Midbrain (tissue), 1 donor: ENCODE results near the gene AJAP1.
A peak's percentile ranks its signal among the peaks of the same experiment; 100 is the strongest.
"Not testable (repeated sequence)": the region's sequence is repeated elsewhere in the genome, so short reads cannot be mapped to it uniquely, and the experiment has no call there.

Experiments
- DNase-seq: peaks from one replicate; lab custom pipeline; 2025; lab: John Stamatoyannopoulos, UW

AJAP1 gene

DNA sequence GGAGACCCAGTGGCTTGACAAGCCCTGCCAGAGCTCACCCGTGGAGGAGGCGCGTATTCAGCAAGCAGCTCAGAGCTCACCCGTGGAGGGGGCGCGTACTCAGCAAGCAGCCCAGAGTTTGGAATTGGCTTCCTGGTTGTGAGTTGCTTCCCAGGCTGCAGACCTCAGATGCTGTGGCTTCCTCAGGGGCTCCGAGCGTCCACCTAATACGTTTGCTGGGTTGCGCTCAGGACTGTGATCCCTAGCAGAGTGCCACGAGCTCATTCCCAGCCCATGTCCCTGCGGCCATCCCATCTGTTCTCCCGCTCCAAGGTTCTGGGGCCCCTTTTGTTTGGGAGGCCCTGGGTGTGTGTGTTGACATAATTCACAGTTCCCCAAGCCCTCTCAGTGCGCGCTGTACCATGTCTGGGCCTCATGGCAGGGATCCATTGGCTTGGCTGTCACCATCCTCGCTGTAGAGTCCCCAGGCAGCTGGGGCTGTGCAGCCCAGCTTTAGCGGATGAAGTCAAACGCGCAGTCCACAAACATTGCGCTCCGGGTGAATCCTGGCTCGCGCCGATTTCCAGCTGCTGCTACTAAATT is 3.6 kb downstream of the AJAP1 start:
- peak; percentile 72 for DNase-seq

DNA sequence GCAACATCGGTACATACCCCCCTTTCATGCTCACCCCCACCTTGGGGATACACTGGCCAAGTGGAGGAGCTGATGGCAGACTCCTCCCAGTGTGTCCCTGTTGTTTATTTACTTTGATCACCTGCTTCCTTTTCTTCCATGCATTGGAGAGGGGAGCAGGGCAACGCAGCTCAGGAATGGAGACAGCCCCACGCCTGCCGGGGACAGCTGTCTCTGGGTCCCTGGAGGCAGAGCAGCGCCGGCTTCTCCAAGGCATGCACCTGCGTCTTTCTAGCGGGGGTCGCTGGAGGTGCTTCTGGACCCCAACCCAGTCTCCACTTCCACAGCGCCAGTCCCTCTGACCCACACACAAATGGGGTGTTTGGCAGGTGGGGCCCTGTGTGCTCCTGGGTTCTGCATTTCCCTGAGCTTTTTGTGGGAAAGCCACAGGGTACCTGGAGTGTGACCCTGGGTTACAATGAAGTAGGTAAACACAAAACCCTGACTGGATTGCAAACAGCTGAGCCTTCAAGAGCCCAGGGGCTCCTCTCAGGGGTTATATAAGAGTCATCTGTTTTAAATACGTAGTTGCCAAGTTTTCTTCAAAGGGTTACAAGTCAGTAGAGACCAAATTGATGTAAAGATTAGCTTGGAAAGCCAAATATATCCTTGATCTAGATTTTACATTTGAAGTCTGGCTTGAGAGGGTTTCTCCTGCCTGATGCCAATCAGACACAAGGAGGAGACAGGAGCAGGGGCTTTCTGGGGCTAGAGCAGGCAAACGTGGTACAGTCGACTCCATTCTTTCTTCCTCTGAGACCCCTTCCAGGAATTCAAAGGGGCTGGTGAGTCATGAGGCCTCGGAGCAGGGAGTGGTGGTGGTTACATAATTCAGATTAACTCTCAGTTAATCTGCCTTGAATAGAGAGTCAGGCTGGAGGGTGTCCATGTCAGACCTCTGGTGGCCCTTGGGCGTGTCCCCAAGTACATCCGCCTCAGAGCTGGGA is 4.5 kb downstream of the AJAP1 start:
- DNase-seq, result no peak

DNA sequence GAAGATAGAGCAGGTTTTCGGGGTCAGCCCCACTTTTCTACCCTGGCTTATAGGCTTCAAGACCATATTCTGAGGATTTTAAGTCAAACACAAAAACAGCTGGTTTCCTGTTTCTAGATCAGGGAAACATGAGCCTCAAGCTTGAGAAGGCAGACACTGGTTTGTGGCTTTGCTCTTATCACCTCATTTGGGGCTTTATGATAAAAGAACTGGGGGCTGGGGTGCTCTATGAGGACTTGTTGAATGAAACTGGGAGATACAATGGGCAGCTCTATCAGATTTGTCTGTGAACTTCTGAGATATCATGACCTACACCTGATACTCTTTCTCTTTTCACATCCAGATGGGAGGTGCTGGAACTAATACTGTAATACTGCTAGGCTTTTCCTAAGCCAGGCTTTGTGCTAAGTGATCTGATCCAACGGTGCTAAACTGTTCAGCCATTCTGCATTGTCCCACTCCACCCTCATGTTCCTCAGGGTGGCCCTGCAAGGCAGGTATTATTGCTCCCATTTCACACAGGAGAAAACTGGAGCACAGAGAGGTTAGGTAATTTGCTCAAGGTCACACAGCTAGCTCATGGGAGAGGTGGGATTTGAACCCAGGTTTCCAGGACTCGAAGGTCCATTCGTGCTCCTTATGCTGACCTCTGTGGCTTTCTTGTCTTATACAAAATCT is 6.6 kb downstream of the AJAP1 start:
- no peak for DNase-seq

GRCh38 chr1:4661595-4661917 is 7.1 kb downstream of the AJAP1 start:
- DNase-seq, result no peak

GRCh38 chr1:4662168-4662567 is 7.8 kb downstream of the AJAP1 start:
- no peak for DNase-seq

- no peak for DNase-seq
These were observed 8.3 kb downstream of the AJAP1 start for GRCh38 chr1:4662723-4663122.

- DNase-seq, result no peak
These were observed 9.7 kb downstream of the AJAP1 start for GRCh38 chr1:4664095-4664494.

- DNase-seq, result no peak
These were observed 10.2 kb downstream of the AJAP1 start for GRCh38 chr1:4664606-4665005.

GRCh38 chr1:4665456-4665855 is 11.0 kb downstream of the AJAP1 start:
- no peak for DNase-seq

DNA sequence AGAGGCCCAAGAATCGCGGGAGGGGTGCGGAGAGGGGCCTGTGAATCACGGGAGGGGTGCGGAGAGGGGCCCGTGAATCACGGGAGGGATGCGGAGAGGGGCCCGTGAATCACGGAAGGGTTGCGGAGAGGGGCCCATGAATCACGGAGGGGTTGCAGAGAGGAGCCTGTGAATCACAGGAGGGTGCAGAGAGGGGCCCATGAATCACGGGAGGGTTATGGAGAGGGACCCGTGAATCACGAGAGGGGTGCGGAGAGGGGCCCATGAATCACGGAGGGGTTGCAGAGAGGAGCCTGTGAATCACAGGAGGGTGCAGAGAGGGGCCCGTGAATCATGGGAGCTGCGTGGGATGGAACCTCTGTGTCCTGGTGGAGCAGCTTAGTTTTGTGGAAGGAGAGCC is 12.3 kb downstream of the AJAP1 start:
- DNase-seq, result not testable (repeated sequence)

GRCh38 chr1:4668743-4669700 is 14.6 kb downstream of the AJAP1 start:
- no peak for DNase-seq

GRCh38 chr1:4670265-4670664 is 15.9 kb downstream of the AJAP1 start:
- DNase-seq, result peak; percentile 11

DNA sequence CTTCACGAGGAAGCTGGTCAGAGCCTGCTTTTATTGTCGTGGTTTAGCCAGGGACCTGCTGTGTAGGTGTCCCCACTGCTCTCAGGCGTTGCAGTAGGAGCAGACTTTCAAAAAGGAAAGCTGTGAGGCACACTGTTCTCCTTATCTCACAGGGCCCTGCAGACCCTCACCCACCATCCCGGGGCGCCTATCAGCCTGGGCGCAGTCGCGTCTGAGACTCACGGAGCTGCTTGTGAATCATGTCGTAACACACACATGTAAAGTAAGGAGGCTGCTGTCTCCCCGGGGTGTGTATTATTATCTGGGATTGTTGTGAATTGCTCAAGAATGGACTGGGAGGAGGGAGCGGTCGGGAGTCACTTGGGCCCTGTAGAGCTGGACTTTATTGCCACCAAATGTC is 17.4 kb downstream of the AJAP1 start:
- DNase-seq, result no peak

- peak; percentile 25 for DNase-seq
These were observed 19.1 kb downstream of the AJAP1 start for GRCh38 chr1:4673494-4673893.

DNA sequence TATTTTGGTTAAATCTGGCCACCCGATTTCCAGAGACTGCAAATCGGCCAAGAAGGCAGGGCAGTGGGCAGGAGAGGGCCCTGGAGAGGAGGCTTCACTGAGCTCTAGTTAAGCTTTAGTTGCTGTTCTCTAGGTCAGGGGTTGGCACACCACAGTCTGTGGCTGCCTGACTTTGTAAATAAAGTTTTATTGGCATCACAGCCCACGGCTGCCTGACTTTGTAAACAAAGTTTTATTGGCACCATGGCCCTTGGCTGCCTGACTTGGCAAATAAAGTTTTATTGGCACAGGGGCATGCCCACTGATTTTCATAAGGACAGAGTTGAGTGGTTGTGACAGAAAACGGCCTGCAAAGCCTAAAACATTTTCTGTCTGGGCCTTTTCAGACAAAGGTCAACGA is 19.7 kb downstream of the AJAP1 start:
- no peak for DNase-seq

DNA sequence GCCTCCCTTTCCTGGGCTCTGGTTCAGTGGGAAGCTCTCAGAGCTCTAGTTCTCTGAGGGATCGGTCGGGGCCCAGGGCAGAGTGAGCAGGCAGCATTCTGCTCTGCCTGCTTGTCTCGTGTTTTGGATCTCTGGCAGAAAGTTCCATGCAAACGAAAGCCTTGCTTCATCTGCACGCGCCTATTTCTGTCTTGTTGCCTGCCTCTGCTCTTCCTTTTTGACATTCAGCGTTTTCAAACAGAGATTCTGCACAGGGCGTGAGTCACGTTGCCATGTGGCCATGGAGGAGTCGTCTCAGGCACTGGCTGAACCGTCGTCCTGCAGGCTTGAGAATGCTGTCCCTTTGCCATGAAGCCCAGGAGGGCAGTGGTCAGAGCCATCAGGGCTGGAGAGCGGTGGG is 20.3 kb downstream of the AJAP1 start:
- DNase-seq, result no peak

DNA sequence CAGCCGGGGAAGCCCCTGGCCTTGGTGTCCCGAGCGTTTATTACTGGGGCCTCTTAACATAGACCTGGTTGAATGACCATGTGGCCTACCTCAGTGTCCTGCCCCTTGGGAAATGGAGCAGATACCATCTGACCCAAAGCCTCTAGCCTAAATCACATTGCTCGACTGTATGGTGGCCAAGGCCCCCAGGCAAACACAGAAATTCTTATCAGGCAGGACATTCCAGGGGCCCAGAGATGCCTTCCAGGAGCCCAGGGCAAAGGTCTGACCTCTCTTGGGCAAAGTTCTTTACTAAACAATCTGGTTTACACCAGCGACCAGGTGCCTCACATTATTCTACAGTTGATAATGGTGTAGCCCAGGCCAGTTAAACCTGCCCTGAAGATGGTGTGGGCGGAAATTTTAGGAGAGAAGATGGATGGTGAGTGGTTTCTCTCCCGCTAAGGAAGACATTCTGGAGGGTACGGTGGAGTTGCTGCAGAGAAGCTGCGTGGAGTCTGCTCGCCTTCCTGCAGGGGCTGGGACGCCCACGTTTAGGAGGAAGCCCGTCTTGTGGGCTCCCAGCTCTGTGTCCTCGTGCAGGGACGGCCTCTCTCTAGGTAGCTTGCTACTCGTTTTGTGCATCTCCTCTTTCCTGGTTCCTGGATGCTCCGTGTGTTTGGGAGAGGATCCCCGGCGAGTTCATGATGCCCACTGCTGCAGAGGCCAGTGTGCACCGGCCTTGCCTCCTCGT is 21.2 kb downstream of the AJAP1 start:
- DNase-seq, result no peak

- no peak for DNase-seq
These were observed 21.8 kb downstream of the AJAP1 start for GRCh38 chr1:4676253-4676652.

- DNase-seq, result no peak
These were observed 23.2 kb downstream of the AJAP1 start for GRCh38 chr1:4677608-4678007.

DNA sequence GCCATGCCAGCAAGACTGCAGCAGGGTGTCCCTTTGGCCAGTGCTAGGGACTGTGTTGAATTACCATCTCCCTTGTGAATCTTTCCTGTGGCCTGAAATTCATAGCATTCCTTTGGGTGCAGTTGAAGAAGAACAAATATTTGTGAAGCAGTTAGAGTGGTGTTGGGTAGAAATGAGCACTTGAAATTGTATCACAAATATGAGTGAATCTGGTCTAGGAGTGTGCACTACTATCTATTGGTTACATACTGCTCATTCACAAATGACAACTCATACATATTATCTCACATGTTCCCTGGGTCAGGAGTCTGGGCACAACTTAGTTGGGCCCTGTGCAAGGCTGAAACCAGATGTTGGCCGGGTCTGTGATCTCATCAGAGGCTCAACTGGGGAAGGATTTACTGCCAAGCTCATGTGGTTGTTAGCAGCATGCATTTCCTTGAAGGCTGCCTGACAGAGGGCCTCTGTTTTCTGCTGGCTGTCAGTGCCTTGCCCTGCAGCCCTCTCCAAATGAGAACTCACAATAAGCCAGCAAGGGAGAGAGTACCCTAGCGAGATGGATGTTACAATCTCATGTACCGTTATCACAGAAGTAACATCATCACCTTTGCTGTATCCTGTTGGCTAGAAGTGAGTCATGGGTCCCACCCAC is 23.8 kb downstream of the AJAP1 start:
- no peak for DNase-seq

GRCh38 chr1:4681026-4681425 is 26.6 kb downstream of the AJAP1 start:
- peak; percentile 92 for DNase-seq
